GM21423 (cell line): ENCODE measurements around the gene DDX51.

Source experiments
- ATAC-seq: cut with Tn5 transposase; IDR thresholded peaks from one replicate; pipeline ENCODE4 v1.9.1; 2021; ENCODE audit warnings: mild to moderate bottlenecking, moderate library complexity; ENCODE audit not compliant: unreplicated experiment

The DDX51 gene

DNA sequence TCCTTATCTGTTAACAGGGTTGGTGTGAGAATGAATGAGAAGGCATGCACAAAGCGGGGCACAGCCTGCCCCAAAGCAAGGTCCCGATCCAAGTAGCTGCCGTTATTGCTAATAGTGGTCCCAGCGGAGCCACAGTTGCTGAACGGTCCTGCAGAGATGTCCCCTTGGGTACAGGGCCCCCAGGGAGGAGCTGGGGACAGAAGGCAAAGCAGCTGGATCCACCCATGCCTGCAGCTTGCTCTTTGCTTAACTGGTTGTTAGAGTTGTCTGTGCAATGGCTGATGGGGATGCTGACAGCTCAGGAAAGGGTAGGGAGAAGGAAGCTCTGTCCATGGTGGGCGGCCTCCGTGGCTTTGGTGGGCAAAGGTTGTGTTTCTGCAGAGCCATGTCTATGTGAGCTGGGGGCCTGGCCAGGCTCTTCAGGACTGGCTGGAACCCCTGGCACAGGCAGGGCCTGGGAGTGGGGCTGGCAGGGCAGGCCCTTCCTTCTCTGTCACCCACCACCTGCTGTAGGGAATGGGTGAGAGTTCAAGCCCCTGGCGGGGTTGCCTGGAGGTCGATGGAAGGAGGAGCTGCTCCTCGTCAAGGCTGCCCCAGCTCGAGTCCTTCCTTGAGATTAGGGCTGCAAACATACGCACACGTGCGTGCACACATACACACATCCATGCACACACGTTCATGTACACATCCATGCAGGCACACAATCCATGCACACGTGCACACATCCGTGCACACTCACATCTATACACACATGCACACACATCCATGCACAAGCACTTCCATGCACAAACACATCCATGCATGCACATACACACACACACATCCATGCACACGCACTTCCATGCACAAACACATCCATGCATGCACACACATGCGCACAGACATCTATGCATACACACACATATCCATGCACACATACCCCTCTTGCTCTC lies 35.6 kb upstream of the DDX51 start:
- ATAC-seq: no peak

DNA sequence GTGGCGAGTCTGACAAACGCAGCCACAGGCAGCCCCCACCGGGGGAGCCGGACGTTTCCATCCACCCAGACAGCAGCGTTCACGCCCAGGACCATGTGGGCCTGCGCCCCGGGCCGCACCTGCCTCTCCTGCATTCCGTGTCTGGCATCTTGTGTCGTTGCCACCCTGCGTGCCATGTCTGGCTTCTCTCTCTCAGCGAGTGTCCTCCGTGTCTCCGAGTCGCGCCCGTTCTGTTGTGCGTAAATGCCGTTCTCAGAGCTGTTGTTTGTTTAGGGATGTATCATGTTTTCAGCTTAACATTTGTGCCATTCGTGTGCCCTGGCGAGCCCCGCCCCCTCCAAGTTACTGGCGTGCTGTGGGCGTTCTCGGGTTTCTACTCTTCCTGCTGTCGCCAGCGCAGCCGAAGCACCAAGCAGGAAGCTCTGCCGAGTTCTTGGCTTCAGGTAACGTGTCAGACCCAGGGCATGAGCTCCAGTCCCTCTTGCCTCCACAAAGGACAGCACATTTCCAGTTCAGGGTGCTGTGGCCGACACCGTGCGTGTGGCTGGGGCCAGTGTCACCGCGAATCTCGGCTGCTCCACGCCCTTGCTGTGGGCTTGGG lies 34.8 kb upstream of the DDX51 start:
- ATAC-seq: no peak

DNA sequence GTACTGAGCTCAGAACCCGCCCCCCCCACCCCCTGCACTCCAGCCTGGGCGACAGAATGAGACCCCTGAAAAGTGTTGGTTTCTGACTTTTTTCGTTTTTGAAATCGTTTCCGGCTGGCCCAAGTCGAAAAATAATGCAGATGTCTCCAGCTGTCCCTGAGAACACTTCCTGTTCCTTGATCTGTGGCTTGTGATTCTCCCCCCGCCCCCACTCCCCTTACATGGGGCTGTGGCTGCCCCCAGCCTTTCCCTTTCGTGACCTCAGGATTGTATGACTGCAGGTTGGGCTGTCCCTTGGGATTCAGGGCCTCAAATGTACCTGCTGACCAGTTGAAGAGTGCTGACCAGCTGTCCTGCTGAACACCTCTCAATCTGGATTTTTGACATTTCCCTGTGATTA lies 34.2 kb upstream of the DDX51 start:
- no peak for ATAC-seq

DNA sequence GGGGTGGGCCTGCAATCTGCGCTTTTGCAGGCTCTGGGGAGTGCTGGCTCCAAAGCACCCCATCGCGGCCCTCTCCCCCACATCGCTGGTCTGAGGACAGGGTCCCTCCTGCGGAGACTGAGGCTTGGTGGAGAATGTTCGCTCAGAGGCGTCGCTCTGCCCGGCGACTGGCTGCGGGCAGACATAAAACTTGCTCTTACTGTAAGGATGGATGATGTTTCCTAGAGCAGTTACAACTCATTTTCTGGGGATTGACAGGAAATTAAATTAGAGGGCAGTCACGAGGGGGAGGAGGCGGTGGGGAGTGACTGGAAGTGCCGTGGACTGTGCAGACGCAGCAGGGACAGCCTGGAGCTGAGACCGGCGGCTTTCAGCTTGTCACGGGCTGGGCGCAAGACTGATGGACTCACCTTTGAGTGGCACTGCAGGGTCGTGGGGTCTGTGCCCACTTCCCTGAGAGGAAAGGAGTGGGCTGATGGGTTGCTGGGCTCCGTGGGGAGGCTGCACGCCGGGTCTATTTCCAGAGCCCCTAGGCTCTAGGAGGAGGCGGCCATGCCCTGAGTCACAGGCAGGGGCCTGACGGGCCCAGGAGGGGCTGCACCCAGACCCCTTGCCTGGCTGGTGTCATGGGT lies 32.9 kb upstream of the DDX51 start:
- ATAC-seq: no peak

DNA sequence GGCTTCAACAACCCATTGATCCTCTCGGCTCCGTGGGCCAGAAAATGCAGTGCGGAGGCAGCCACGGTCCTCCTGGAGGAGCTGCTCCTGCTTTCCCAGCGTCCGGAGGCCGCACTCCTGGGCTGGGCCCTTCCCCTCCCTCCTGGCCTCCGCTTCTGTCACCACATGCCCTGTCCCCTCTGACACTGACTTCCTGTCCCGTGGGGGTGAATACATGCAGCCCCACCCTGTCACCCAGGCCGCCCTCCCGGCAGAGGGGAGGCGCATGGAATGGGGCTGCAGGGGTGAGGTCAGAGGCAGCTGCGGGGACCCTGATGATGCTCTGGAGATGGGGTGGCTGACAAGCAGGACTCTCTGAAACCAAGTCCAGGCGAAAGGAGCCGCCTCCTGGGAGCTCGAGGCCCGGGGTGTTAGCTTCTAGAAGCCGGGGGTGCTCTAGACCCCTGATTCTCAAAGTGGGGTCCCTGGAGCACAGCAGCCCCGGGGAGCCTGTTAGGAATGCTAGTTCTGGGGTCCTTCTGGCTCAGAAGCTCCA lies 32.3 kb upstream of the DDX51 start:
- ATAC-seq: no peak

DNA sequence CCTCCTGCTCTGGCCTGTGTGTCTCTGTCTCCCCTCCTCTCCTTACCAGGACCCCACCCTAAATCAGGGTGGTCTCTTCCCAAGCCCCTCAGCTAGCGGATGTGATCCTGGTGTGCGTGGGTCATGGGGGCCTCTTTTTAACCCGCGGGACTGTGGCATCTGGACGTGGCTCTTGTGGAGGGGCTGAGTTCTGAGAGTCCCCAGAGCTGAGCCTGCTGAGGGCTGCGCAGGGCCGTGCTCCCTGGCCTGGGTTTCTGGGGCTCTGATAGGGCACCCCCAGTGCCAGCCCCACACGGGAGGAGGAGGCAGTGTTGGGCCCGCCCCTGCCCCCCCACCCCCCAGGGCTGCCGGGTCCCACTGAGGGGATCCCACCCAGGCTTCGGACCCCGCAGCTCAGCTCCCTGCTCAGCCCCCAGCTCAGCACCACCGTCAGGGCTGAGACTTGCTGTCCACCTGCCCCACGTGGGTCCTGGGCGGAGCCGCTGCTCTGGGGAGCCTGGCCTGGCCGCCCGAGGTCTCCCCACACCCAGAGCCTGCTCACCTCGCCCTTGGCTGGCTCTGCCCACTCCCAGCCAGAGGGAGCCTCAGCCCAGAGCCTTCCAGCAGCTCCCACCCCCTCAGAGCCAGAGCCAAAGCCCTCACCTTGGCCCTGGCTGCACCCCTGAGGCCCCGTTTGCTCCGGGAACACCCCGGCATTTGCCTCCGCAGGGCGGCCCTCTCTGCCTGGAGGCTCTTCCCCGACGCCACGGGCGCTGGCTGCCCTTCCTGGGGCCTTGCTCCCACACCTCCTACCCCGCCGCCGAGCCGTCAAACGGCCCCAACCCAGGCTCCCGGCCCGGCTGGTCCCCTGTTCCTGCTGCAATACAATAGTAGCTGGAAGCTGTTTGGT lies 31.6 kb upstream of the DDX51 start:
- ATAC-seq: no peak

DNA sequence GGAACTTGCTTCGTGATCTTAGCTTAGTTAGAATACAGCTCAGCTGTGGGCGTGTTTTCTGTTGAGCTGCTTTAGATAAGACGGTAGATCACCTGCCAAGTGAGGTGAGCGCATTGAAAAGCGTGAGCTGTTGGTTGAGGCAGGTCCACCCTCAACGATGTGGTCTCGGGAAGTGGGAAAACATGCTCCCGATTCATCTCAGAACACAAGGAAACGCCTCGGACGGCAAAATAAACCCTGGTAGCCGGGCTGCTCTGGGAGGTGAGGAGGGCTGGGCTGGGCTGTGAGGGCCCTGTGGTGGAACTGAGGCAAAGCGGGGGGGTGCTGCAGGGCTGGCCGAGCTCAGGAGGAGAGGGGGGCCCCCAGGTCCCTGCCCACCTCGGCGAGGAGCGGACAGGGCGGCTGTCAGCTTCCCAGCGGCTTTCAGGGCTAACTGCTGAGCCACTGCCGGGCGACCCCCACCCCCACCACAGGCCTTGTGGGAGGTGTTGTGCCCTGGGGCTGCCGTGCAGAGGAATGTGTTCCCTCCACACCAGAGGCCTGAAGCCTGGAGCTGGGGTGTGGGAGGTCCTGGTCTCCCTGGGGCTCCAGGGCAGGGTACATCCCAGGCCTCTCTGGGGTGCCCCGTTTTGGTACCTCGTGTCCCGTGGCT lies 30.8 kb upstream of the DDX51 start:
- no peak for ATAC-seq

DNA sequence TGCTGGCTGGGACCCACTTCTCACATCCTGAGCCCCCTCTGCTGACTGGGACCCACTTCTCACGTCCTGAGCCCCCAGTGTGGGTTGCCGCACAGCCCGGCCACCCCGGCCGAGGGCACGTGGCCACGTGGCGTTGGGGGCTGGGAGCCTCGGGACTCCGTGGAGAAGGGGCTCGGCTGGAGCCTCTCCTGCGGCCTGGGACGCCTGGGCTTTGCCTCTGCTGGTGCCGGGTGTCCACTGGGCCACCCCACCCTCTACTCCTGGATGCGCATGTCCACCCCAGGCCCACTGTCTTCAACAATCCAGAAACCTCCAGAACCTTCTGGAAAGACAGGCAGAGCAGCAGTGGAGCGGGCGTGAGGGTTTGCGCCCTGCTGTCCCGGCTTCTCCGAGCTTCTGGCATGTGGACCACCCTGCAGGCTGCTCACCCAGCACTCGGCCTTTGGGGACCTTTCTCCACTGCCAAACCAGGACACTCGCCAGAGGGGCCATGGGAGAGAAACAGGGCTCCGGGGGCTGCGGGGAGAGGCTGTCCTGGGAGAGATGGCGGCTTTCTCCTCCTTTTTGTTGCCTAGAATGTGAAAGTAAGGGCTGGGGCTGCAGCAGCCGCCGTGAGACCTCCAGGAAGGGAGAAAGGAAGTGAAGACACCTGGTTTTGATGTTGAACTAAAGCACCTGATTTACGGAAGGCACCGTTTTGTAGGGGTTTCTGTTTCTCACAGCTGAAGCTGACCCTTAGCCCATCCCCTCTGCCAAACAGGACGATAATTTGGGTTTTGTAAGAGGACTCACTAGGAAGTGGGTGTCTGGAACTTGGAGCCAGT lies 30.1 kb upstream of the DDX51 start:
- no peak for ATAC-seq

DNA sequence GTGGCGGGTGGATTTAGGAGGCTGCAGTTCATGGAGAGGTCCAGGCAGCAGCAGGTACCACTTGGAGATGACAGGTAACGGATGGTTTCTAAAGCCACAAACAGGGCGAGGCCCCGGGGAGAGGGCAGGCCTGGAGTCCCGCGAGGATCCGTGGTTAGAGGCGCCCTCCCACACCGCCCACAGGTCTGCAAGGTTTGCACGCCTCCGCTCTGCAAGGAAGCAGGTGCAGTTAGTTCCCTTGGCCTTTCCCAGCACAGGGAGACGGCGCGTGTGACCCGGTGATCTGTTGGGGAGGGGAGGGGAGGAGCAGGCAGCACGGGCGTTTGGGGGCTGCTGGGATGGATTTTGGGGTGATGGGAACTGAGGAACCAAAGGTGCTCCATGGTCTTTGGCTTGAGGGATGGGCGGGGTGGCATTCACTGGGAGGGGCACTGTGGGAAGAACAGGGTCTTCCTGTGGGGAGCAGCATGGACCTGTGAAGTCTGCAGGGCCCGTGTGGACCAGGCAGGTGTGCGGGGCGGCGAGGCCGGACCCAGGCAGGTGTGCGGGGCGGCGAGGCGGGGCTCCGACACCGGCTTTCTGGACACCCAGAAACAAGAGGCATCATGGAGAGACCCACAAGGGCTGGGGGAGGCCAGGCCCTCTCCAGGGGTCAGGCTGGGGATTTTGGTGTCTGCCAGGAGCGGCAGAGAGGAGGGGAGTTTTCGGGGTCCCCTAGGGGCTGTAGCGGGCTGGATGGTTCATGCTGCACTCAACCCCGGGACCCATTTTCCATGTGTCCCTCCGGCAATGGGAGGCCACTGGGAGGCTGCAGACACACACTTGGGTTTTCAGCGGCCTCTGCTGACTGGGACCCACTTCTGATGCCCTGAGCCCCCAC lies 29.3 kb upstream of the DDX51 start:
- no peak for ATAC-seq

DNA sequence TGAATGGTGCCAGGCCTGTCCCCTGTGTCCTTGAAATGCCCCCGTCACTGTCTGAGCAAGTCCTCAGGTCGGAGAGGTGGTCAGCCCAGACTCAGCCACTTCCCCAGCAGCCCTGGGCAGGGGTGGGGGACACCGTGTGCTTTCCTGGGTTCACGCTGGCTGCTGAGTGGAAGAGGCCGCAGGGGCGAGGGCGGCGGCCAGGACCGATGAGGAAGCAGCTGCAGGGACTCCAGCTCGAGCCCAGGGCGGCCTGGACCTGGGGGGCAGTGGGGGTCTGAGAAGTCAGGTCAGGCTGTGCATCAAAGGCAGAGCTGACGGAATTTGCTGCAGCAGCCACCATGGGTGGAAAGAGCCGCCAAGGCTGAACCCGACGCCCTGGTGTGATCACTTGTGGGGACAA lies 28.5 kb upstream of the DDX51 start:
- no peak for ATAC-seq

DNA sequence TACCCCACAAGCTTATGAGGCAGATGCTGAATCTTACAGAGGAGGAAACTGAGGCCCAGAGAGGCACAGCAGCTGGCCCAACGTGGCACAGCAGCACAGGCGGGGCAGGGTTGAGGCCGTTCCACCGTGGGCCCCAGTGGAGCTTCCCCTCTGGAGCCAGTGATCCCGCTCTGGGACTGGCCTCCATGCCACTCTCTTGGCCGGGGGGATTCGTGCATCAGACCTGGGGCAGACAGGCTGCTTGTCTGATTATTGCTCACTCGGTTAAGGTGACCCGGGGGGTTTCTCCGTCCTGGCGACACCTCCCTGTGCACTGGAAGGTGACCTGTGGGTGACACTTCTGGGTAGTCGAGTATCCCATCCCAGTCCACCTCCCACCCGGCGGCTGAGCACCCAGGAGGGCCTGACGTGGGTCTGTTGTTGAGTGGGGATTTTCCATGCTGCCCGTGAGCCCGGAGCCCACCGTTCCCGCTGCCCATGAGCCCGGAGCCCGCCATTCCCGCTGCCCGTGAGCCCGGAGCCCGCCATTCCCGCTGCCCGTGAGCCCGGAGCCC lies 27.9 kb upstream of the DDX51 start:
- ATAC-seq: no peak

DNA sequence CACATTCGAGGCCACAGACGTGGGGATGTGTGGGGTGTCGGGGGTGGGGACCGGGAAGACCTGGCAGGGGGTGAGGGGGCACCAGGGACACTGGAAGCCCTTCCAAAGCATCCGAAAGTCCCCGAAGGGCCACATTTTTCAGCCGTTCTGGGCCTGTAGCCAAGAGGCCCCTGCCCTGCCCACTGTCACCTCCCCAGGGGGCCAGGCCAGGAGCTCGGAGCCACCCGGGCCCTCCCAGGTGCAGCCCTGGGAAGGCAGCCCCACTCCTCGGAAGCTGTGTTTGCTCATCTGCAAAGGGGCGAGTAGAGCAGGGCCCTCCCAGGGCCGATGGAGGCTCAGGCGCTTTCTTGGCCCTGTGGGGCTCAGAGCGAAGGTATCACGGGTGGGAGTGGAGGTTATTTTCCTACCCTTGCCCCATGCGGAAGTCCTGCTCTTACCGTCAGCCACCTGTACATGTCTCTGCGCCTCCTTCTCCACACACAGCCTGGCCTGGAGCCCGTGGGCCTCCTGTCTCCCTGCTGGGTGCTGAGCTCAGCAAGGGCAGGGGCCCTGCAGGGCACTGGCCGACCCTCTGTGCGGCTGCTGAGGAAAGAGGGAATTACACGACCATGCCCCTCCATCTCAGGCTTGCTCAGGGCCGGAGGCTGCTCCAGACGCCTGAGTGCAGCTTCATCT lies 27.3 kb upstream of the DDX51 start:
- no peak for ATAC-seq

DNA sequence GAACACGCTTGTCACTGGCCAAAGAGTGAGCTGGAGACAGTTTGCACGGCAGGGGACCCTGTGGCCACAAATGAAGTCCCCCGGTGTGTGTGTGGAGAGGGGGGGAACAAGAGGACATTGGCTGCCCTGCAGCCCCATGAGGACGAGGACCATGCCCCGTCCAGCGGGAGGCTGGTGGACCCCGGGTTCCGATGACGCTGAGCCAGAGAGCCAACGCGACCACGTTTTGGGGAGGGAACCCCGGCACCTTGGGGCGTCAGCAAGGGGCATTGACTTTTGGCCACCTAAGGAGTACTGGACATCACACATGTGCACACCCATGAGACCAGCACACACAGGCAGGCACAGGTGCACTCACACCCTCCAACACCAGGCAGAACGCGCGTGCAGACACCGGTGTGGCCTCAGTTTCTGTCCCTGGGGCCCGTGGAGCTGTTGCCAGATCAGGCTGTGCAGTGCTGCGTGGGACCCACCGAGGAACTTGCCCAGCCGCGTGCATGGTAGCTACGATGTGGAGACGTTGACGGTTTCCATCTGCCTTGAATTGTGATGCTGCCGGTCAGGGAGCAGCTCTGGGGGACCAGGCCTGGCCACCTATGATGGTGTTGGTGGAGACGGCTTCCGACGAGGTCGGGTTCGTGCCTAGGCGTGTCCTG lies 26.6 kb upstream of the DDX51 start:
- ATAC-seq: no peak

DNA sequence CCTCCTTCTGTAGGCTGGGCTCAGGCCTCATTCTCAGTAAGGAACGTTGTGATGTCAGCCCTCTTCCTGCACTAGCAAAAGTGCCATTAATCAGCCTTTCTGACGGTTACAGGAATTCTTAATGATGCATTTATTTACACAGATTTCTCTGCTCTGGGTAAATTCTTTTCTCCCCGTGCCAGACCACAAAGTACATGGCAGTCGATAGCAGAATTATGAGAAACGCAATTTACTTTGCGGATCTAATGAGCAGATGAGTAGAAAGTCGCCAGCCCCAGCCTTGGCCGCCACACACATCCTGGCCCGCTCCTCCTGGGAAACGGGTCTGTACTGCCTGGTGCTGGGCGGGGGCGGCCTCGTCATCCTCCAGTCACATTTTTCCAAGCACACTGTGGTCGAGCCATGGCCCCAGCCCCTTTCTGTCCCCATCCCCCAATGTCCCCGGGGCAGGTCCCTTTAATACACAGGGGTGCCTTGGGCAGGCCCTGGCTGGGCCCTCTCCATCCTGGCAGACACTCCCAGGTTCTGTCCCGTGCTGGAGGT lies 26.0 kb upstream of the DDX51 start:
- ATAC-seq: no peak

DNA sequence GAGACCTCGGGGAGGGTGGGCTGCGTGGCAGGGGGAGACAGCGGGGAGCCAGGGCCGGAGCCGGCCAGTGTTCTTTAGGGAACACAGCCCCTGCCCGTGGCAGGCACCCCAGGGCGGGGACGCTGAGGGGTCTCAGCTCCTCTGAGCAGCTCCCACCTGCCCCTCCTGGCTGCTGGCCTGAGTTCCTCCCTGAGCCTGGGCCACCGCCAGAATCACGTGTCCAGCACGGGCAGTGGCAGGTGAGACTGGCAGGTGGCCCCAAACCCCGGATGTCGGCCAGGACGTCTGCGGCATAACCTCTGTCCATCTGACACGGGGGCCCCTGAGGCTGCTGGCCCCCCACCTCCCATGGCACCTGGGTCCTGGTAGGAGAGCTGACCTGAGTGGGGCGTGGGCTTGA lies 25.3 kb upstream of the DDX51 start:
- no peak for ATAC-seq

DNA sequence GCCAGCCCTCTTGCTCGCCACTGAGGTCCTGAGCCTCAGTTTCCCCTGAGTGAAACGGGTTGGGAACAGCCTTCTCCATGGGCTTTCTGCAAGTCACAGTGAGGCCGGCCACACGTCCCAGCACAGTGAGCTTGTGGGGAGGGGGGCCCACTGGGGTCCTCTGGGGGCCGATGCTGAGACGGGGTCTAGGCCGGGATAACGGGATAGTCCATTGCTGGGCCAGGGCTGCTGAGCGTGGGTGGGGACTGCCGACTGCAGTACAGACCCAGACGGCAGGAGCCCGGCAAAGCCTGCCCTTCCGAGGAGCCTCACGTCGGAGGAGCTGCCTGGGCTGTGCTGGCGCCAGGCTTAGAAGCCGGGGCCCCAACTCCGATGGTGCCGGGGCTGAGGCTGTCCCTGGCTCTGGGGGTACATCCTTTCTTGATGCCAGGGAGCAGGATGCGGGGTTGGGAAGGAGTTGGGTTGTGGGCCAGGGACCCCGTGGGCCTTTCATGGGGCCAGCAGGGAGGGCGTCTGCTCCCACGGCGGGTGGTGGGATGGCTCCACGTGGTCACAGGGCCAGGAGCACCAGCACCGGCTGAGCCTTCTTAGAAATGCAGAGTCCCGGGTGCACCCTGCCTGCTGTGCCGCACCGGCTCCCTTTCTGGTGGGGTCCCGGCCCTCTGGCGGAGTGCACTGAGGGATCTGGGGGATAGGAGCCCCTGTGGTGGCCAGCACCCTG lies 24.4 kb upstream of the DDX51 start:
- ATAC-seq: no peak
